GM18498 (cell line): ENCODE data around the gene NOS3.
A peak's percentile ranks its signal among the peaks of the same experiment; 100 is the strongest.

Source experiments
- ATAC-seq: cut with Tn5 transposase; IDR thresholded peaks from one replicate; pipeline ENCODE4 v1.9.1; 2021; ENCODE audit warnings: mild to moderate bottlenecking, moderate library complexity; ENCODE audit not compliant: unreplicated experiment

The NOS3 gene

GRCh38 chr7:150951521-150951920 lies 39.3 kb upstream of the NOS3 start:
- ATAC-seq: no peak

GRCh38 chr7:150952331-150953050 lies 38.3 kb upstream of the NOS3 start:
- no peak for ATAC-seq

GRCh38 chr7:150953061-150953997 lies 37.5 kb upstream of the NOS3 start:
- ATAC-seq: no peak

- ATAC-seq: no peak
Observed at GRCh38 chr7:150954201-150954985, 36.4 kb upstream of the NOS3 start.

GRCh38 chr7:150954986-150955518 lies 35.8 kb upstream of the NOS3 start:
- no peak for ATAC-seq

GRCh38 chr7:150955519-150956394 lies 35.1 kb upstream of the NOS3 start:
- ATAC-seq: no peak

- ATAC-seq: no peak
Observed at GRCh38 chr7:150956395-150957132, 34.3 kb upstream of the NOS3 start.

GRCh38 chr7:150957133-150958020 lies 33.4 kb upstream of the NOS3 start:
- no peak for ATAC-seq

- no peak for ATAC-seq
Observed at GRCh38 chr7:150958062-150958552, 32.7 kb upstream of the NOS3 start.

GRCh38 chr7:150958597-150958996 lies 32.2 kb upstream of the NOS3 start:
- ATAC-seq: no peak

GRCh38 chr7:150959081-150959480 lies 31.7 kb upstream of the NOS3 start:
- ATAC-seq: no peak

GRCh38 chr7:150959739-150960734 lies 30.8 kb upstream of the NOS3 start:
- no peak for ATAC-seq

GRCh38 chr7:150961510-150962289 lies 29.1 kb upstream of the NOS3 start:
- ATAC-seq: no peak

GRCh38 chr7:150962290-150962552 lies 28.6 kb upstream of the NOS3 start:
- ATAC-seq: no peak

- peak; percentile 88 for ATAC-seq
Observed at GRCh38 chr7:150962553-150963399, 28.0 kb upstream of the NOS3 start.
